ENCODE results near the gene BTNL9.

BTNL9 gene

GRCh38 chr5:181105391-181106025 lies 65.4 kb downstream of the BTNL9 start:
- DNase-seq (ENCODE audit: low read depth) = no peak
- no peak for TF ChIP-seq CTCF (IDR thresholded peaks at IDR 0.05; ENCODE audit: low read length, missing control alignments)

GRCh38 chr5:181107699-181108098 lies 67.6 kb downstream of the BTNL9 start:
- no peak for DNase-seq (ENCODE audit: low read depth)
- no peak for TF ChIP-seq CTCF (IDR thresholded peaks at IDR 0.05; ENCODE audit: low read length, missing control alignments)
- no peak overlapping the region for H3K4me3 ChIP-seq (replicated peaks; ENCODE audit: low read depth, low read length)

More at GRCh38 chr5:181105391-181106025, 65.4 kb downstream of the BTNL9 start:
- no peak overlapping the region for H3K4me3 ChIP-seq (replicated peaks; ENCODE audit: low read depth, low read length)

GRCh38 chr5:181108578-181109165 lies 68.6 kb downstream of the BTNL9 start:
- no peak for DNase-seq (ENCODE audit: low read depth)
- no peak overlapping the region for H3K4me3 ChIP-seq (replicated peaks; ENCODE audit: low read depth, low read length)
- no peak for TF ChIP-seq CTCF (IDR thresholded peaks at IDR 0.05; ENCODE audit: low read length, missing control alignments)

- no peak for TF ChIP-seq CTCF (IDR thresholded peaks at IDR 0.05; ENCODE audit: low read length, missing control alignments)
- no peak for DNase-seq (ENCODE audit: low read depth)
- H3K4me3 ChIP-seq (replicated peaks; ENCODE audit: low read depth, low read length) = no peak overlapping the region
Observed at GRCh38 chr5:181109489-181110013, 69.5 kb downstream of the BTNL9 start.

- no peak for TF ChIP-seq CTCF (IDR thresholded peaks at IDR 0.05; ENCODE audit: low read length, missing control alignments)
- H3K4me3 ChIP-seq (replicated peaks; ENCODE audit: low read depth, low read length) = no peak overlapping the region
- DNase-seq (ENCODE audit: low read depth) = no peak
Observed at GRCh38 chr5:181111010-181111409, 70.9 kb downstream of the BTNL9 start.

Measured in fibroblast of pulmonary artery (primary cell).